Lung (tissue), 12 donors: ENCODE measurements around the gene CRAMP1. TPM values are rescaled to one million over a fixed set of nuclear protein-coding genes. Genes with fewer than 3 reads are reported as not detected.

Source experiments
- ATAC-seq: fragments of 200-7000 bp; cut with Tn5 transposase; one replicate; pipeline ENCODE4 v1.9.1; 2020; ENCODE audit warnings: moderate number of reproducible peaks; ENCODE audit not compliant: insufficient read depth, low FRiP score
- DNase-seq, 3 donors: peaks; one replicate each; pipeline ENCODE4 v3.0.0-alpha.2; 2013 to 2017
- H3K27ac ChIP-seq, 2 donors: one replicate each; pipeline ENCODE4 v1.5.1; 2013; ENCODE audit warnings: mild to moderate bottlenecking in 2 of 2, moderate library complexity in 2 of 2, control low read depth in 1 of 2, inconsistent platforms in 1 of 2, low read depth in 1 of 2, low read length in 1 of 2
- H3K27me3 ChIP-seq, 3 donors: one replicate each; pipeline ENCODE4 v1.5.1; 2013; ENCODE audit warnings: low read length in 2 of 3; ENCODE audit not compliant: control insufficient read depth in 3 of 3, insufficient read depth in 3 of 3
- H3K36me3 ChIP-seq, 4 donors: one replicate each; pipeline ENCODE4 v1.5.1; 2013; ENCODE audit warnings: low read length in 4 of 4, mild to moderate bottlenecking in 1 of 4, moderate library complexity in 1 of 4; ENCODE audit not compliant: control insufficient read depth in 4 of 4, insufficient read depth in 4 of 4
- H3K4me1 ChIP-seq, 5 donors: one replicate each; pipeline ENCODE4 v1.5.1; 2013; ENCODE audit warnings: low read length in 5 of 5, mild to moderate bottlenecking in 2 of 5, moderate library complexity in 1 of 5; ENCODE audit not compliant: control insufficient read depth in 5 of 5, insufficient read depth in 5 of 5
- H3K4me3 ChIP-seq: one replicate; pipeline ENCODE4 v1.5.1; 2013; ENCODE audit warnings: mild to moderate bottlenecking, control low read depth, moderate library complexity
- H3K9ac ChIP-seq, 2 donors: one replicate each; pipeline ENCODE4 v1.5.1; 2013; ENCODE audit warnings: low read length in 2 of 2, control low read depth in 1 of 2; ENCODE audit not compliant: insufficient read depth in 1 of 2
- H3K9me3 ChIP-seq, 4 donors: one replicate each; pipeline ENCODE4 v1.5.1; 2013; ENCODE audit warnings: low read length in 3 of 4, mild to moderate bottlenecking in 1 of 4, moderate library complexity in 1 of 4; ENCODE audit not compliant: control insufficient read depth in 4 of 4, insufficient read depth in 3 of 4
- WGBS, 2 donors: extraction: QIAGEN DNeasy Blood & Tissue Kit; methylation state at CpG; one replicate each; pipeline ENCODE4 v1.1.7; 2013; 5-methylcytosine and 5-hydroxymethylcytosine counted together
- polyA plus RNA-seq, 2 donors: library from polyadenylated mRNA; stranded (reverse); fragments of 200-250 nt; gene quantifications; one replicate each; pipeline ENCODE4 v1.2.1, GENCODE V29; 2013
- total RNA-seq, 2 donors: library from RNA; depleted of rRNA in 1 of 2; stranded (reverse); fragments of >200 nt in 1 of 2; gene quantifications; one replicate each; pipeline ENCODE4 v1.2.1, GENCODE V29; 2014 to 2021
- TF ChIP-seq, protein P1 (sequence below): IDR thresholded peaks from 2 replicates; pipeline ENCODE4 v1.5.1; 2012; ENCODE audit warnings: mild to moderate bottlenecking; ENCODE audit errors: control extremely low read depth, extremely low read depth
- donor health status: control.
- donor health status: control.
- donor health status: Bipolar disorder and iron deficiency.
- donor health status: healthy.
- donor health status: DM: yes; HTN: yes; CAD: no.

Gene CRAMP1
- total and polyA plus RNA-seq, 4 donors = 6.6 to 20.4 (median 12.5) TPM

- TF ChIP-seq, protein P1, sequence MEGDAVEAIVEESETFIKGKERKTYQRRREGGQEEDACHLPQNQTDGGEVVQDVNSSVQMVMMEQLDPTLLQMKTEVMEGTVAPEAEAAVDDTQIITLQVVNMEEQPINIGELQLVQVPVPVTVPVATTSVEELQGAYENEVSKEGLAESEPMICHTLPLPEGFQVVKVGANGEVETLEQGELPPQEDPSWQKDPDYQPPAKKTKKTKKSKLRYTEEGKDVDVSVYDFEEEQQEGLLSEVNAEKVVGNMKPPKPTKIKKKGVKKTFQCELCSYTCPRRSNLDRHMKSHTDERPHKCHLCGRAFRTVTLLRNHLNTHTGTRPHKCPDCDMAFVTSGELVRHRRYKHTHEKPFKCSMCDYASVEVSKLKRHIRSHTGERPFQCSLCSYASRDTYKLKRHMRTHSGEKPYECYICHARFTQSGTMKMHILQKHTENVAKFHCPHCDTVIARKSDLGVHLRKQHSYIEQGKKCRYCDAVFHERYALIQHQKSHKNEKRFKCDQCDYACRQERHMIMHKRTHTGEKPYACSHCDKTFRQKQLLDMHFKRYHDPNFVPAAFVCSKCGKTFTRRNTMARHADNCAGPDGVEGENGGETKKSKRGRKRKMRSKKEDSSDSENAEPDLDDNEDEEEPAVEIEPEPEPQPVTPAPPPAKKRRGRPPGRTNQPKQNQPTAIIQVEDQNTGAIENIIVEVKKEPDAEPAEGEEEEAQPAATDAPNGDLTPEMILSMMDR = no peak
Observed at GRCh38 chr16:1601031-1601430, 11.1 kb upstream of the CRAMP1 start.

GRCh38 chr16:1601489-1601888 lies 10.7 kb upstream of the CRAMP1 start:
- TF ChIP-seq, protein P1 = no peak

More at GRCh38 chr16:1601031-1601430, 11.1 kb upstream of the CRAMP1 start:
- Histone ChIP-seq H3K27me3 (no peaks in the 10 kb centered on the region), H3K27ac (peak overlapping the region in 1 of 2 donors; percentile 85), H3K36me3 (peaks cover 8 to 14% (median 11%) of the 10 kb centered on the region in 4 donors), H3K9me3 (no peaks in the 10 kb centered on the region), H3K4me1 (peaks cover 0 to 2% (median 0%) of the 10 kb centered on the region in 5 donors), H3K4me3 (no peak overlapping the region), H3K9ac (no peak overlapping the region)
- ATAC-seq (no peak), DNase-seq (no peak)
- 73 to 87% methylated on average over 7 of the region's 7 CpGs for WGBS, 2 donors

GRCh38 chr16:1602285-1602684 lies 9.9 kb upstream of the CRAMP1 start:
- H3K27me3 ChIP-seq = no peaks in the 10 kb centered on the region
- peaks cover 6 to 19% (median 12%) of the 10 kb centered on the region in 4 donors for H3K36me3 ChIP-seq
- TF ChIP-seq, protein P1 = no peak
- H3K27ac ChIP-seq = peak overlapping the region in 1 of 2 donors; percentile 62
- H3K4me1 ChIP-seq = peaks cover 0 to 2% (median 0%) of the 10 kb centered on the region in 5 donors
- ATAC-seq (no peak), DNase-seq (no peak)
- 69 to 93% methylated on average over 20 of the region's 20 CpGs for WGBS, 2 donors
- no peaks in the 10 kb centered on the region for H3K9me3 ChIP-seq
- no peak overlapping the region for H3K9ac ChIP-seq
- no peak overlapping the region for H3K4me3 ChIP-seq

More at GRCh38 chr16:1601489-1601888, 10.7 kb upstream of the CRAMP1 start:
- Histone ChIP-seq H3K27me3 (no peaks in the 10 kb centered on the region), H3K4me1 (peaks cover 0 to 2% (median 0%) of the 10 kb centered on the region in 5 donors), H3K36me3 (peaks cover 8 to 15% (median 12%) of the 10 kb centered on the region in 4 donors), H3K4me3 (no peak overlapping the region), H3K9me3 (no peaks in the 10 kb centered on the region), H3K27ac (peak overlapping the region in 1 of 2 donors; percentile 85), H3K9ac (no peak overlapping the region)
- ATAC-seq = peak; percentile 70
- WGBS, 2 donors = 72 to 90% methylated on average over 6 of the region's 6 CpGs
- peak; percentile 32 to 63 (median 41) for DNase-seq

DNA sequence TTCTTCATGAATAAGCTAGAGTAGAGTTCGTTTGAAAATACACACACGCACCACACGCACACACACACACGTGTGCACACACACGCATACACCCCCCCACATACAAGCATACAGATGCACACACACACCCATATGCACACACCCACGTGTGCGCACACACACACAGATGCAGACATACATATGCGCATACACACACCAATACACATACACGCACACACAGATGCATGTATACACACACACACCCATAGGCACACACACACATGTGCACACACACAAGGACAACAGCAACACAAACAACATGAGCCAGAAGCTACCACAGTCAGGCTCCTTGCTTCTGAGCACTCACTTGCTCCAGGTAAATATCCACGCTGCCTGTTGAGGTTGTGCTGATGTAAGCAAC lies 5.4 kb upstream of the CRAMP1 start:
- Histone ChIP-seq H3K9me3 (no peaks in the 10 kb centered on the region), H3K36me3 (peaks cover 0 to 17% (median 6%) of the 10 kb centered on the region in 4 donors), H3K4me3 (no peak overlapping the region), H3K27me3 (no peaks in the 10 kb centered on the region), H3K27ac (no peak overlapping the region), H3K4me1 (peaks cover 0 to 16% (median 7%) of the 10 kb centered on the region in 5 donors), H3K9ac (no peak overlapping the region)
- TF ChIP-seq, protein P1 = no peak
- ATAC-seq (no peak), DNase-seq (no peak)
- 95 to 97% methylated on average over 10 of the region's 10 CpGs for WGBS, 2 donors
